AG10803 (cell line): ENCODE results near the gene RASAL3.

Source experiments
- DNase-seq: peaks from one replicate; pipeline ENCODE4 v3.0.0; 2010; ENCODE audit warnings: low read depth
- H3K4me3 ChIP-seq: 2 replicates; pipeline ENCODE4 v1.5.1; 2011; ENCODE audit warnings: mild to moderate bottlenecking, low read length, control low read depth
- TF ChIP-seq, protein P1 (sequence below): conservative IDR thresholded peaks from 2 replicates; pipeline ENCODE4 v1.5.1; 2011; ENCODE audit warnings: mild to moderate bottlenecking, low read length, control low read depth, inconsistent platforms

Gene RASAL3

GRCh38 chr19:15456871-15457700, 7.3 kb downstream of the RASAL3 start:
- no peak overlapping the region for H3K4me3 ChIP-seq
- no peak for DNase-seq
- TF ChIP-seq, protein P1, sequence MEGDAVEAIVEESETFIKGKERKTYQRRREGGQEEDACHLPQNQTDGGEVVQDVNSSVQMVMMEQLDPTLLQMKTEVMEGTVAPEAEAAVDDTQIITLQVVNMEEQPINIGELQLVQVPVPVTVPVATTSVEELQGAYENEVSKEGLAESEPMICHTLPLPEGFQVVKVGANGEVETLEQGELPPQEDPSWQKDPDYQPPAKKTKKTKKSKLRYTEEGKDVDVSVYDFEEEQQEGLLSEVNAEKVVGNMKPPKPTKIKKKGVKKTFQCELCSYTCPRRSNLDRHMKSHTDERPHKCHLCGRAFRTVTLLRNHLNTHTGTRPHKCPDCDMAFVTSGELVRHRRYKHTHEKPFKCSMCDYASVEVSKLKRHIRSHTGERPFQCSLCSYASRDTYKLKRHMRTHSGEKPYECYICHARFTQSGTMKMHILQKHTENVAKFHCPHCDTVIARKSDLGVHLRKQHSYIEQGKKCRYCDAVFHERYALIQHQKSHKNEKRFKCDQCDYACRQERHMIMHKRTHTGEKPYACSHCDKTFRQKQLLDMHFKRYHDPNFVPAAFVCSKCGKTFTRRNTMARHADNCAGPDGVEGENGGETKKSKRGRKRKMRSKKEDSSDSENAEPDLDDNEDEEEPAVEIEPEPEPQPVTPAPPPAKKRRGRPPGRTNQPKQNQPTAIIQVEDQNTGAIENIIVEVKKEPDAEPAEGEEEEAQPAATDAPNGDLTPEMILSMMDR, result no peak

- TF ChIP-seq, protein P1, result no peak
- H3K4me3 ChIP-seq, result no peak overlapping the region
These were observed 7.9 kb downstream of the RASAL3 start for GRCh38 chr19:15456441-15456840.

DNA sequence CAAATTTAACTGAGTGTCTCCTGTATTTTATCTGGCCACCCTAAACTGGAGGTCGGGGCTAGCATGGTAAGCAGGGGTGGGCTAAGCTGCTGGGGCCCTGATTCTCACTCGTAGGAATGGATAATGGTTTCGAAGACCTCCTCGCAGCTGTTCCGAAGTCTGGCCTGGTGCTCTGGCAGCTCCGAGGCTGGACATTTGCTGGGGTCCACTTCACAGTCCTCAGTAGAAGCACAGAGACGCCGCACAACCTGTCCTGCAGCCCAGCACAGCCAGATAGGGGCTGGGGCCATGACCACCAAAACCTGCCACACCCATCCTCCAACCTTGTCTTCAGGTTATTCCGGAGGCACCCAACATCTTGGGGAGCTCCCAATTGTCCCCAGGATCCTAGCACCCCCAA, 8.3 kb downstream of the RASAL3 start:
- no peak overlapping the region for H3K4me3 ChIP-seq
- TF ChIP-seq, protein P1, result no peak
- DNase-seq, result no peak

More at GRCh38 chr19:15456441-15456840, 7.9 kb downstream of the RASAL3 start:
- DNase-seq, result no peak

DNA sequence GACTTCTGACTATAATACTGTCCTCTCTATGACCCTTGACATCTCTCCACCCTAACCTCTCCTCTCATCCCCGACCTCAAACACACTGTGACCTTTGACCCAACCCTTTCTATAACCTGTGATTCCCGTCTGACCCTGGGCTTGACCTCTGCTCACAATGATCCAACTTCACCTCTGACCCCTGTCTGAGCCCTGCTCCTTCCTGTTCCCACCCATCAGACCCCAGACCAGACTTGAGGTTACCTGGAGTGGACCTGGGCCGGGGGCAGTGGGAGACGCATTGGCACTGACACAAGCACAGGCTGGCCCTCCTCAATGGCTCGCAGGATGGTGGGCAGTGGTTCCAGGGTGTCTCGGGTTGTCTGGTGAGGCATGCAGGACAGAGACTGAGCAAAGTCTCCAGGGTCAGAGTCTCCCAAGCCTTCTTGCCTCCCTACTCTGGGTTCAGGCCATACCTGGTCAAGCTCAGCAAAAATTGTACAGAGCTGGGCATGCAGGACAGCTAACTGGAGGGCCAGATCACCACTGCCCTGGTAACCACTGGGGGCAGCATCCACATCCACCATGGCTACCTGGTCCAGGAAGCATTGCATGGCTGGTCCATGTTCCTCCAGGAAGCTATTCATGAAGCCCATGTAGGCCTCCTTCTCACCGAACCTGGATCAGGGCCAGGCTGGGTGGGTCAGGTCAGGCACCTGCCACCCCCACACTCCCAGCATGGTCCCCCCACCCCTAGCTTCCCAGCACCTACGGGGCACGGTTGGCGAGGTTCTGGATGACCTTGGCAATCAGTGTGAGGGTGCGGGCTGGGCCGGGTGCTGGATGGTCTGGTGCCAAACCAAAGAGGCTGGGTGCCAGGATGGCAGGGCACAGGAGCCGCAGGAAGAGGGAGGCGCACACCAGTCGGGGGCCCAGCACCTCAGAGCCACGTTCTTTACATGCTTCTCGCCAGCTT, 10.2 kb downstream of the RASAL3 start:
- TF ChIP-seq, protein P1, result peak; percentile 26
- H3K4me3 ChIP-seq, result no peak overlapping the region
- no peak for DNase-seq

GRCh38 chr19:15453091-15453578, 11.2 kb downstream of the RASAL3 start:
- H3K4me3 ChIP-seq, result peak overlapping the region; percentile 58
- TF ChIP-seq, protein P1, result peak; percentile 13
- no peak for DNase-seq

DNA sequence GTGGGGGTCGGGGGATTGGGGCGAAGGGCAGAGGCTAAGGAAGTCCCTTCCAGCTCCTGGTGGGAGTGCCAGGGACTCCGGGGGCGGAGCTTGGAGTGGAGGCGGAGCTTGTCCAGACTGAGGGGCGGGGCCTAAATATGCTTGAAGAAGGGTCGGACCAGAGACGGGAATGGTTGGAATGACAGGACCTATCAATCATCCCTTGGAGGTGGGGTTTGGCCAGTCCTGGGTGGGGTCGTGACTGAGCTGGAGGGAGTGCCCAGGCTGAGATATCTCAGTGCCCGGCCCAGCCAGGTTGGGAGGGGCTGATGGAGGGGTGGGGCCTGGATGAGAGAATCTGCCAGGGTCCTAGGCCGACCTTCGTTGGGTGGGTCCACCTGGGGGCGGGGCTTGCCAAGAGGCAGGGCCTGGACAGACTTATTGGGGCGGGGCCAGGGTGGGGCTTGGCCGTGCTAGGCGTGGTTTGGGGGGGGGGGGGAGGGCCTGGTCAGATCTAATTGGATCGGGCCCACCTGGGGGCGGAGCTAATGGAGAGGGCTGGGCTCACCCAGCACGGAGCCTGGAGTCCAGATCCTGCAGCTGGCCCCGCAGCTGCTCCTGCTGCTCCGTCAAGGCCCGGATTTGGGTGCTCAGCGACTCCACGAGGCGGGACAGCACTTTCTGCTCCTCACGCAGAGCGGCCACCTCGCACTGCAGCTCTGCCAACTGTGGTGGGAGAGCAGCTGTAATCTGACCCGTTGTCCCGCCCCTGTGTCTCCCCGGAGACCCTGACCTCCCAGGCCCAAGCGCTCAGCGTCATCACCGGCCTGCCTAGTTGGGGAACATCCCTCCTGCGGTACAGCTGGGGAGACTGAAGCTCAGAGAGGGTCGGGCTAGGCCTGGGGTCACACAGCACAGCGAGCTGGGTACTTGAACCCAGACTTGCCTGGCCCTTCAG, 12.0 kb downstream of the RASAL3 start:
- TF ChIP-seq, protein P1, result no peak
- peak overlapping the region; percentile 58 for H3K4me3 ChIP-seq
- DNase-seq, result peak; percentile 79
